ENCODE measurements around the gene C3orf20.

C3orf20 gene

GRCh38 chr3:14761121-14761672, 86.3 kb downstream of the C3orf20 start:
- DNase-seq = no peak

DNA sequence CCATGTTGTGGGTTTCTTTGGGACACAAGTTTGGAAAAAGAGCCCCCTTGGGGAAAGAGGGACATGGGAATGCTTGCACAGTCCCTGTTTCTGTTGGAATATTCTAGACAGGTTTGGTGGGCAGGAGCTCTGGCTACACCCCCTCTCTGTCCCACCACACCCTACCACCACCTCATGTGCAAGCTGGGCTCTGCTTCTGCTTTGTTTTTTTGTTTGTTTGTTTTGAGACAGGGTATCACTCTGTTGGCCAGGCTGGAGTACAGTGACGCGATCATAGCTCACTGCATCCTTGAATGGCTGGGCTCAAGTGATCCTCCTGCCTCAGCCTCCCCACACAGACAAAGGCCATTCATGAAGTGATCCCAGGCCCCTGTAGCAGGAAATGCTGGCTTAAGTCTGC, 86.9 kb downstream of the C3orf20 start:
- DNase-seq = no peak

DNA sequence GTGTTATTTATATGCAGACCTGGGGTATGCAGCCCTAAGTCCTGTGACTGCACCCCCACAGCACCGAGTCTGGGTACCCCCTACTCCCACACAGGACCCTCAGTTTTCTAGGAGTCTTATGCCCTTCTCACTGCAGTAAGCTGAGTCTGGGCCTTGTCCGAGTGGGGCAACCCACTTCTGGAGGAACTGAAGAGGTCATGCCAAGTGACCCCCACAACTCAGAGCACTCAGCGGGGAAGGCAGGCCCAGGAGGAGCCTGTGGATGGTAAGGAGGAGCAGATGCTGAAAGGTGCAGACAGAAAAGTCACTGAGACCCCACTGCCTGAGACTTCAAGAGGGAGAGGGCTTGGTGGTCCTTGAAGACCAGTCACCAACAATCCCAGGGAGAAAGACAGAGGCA, 87.8 kb downstream of the C3orf20 start:
- DNase-seq = no peak

DNA sequence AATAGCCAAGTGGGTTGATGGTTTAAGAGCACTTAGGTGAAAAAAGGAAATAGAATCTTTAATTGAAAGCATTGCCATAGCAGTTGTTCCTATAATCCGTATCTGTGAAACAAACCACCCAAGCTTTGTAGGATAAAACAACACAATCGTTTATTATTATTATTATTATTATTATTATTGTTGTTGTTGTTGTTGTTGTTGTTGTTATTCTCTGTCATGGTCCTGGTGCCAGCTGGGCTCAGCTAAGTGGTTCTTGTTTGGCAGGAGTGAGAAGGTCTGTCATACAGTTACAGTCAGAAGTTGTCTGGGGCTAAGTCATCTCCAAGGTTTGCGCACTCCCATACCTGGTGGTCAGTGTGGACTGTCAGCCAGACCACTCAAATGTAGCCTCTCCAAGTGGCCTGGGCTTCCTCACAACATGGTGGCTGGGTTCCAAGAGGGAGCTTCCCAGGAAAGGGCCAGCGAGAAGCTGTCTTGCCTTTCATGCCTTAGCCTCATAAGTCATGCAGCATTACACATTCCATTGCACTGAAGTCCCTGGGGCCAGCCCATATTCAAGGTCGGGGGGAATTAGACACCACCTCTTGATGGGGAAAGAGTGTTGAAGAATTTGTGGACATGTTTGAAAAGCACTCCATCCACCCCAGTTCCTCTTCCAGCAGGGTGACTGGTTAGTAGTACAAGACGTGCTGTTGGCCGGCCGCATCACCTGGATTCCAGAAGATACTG, 89.6 kb downstream of the C3orf20 start:
- DNase-seq = no peak

- no peak for DNase-seq
These were observed 90.1 kb downstream of the C3orf20 start for GRCh38 chr3:14765060-14765400.

DNA sequence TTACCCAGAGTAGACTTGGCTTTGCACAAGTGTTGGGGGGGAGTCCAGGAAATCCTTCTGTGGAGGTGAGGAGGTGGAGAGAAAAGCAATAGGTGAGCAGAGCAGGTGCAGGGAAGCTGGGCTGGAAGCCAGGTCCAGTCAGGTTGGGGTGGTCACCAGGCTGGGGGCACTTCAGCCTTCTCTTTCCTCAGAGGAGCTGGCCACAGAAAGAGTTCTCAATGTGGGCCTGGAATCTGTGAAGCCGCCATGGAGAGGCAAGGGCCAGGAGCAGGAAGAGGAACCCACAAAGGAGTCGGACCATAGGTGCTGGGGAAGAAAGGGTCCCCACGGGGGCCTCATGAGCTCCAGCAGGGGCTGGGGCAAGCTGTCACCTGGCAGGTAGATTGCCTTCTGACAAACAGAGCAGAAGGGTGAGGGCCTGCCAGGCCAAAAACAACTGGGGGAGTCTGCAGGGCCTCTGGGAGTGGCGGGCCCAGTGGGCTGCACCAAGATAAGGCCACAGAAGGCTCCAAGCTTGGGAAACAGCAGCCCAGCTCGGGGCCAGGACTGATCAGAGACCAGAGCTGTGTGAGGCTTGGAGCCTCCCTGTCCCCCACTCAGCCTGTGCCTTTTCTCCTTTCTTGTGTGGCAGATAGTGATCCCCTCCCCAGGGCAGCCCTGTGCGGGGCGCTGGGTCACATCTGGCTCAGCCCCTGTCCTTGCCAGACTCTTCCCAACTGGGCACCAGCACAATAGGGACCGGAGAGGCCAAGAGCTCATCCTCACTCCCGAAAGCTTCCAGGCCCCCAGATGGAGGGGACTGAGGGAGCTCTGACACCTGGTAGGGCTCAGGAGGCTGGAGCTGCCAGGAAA, 90.9 kb downstream of the C3orf20 start:
- no peak for DNase-seq

DNA sequence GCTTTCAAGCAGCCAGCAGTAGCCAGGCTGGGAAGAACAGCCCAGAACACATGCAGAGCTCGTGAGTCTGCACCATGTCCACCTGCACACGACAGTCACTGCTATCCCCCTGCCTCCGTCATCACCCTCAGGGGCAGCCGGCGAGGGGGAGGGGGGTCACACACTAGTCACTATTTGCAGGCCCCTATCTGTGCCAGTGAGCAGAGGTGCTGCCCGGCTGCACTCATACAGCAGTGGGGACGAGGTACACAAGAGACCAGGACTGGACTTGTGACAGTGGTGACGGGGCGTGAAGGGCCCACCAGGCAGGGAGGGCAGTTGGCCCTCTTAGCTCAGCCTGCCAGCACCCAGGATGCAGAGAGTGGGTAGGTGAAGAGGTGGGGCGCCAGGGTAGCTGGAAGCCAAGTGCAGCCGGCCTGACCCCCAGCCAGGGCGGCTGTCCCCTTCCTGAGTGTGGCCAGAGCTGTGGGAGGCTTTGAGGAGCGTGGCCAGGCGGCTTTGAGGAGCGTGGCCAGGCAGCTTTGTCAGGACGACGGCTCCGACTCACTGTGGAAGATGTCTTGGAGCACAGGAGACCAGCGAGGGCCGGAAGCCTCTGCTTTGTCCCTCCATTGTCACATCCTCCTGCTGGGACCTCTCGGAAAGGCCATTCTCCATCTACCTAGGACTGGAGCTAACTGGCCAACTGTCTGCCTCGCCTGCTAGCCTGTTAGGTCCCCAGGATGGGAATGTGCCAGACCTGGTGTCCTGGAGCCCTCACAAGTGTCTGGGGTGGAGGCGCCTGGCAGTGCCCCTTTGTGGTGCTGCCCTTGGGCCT, 91.7 kb downstream of the C3orf20 start:
- no peak for DNase-seq

DNA sequence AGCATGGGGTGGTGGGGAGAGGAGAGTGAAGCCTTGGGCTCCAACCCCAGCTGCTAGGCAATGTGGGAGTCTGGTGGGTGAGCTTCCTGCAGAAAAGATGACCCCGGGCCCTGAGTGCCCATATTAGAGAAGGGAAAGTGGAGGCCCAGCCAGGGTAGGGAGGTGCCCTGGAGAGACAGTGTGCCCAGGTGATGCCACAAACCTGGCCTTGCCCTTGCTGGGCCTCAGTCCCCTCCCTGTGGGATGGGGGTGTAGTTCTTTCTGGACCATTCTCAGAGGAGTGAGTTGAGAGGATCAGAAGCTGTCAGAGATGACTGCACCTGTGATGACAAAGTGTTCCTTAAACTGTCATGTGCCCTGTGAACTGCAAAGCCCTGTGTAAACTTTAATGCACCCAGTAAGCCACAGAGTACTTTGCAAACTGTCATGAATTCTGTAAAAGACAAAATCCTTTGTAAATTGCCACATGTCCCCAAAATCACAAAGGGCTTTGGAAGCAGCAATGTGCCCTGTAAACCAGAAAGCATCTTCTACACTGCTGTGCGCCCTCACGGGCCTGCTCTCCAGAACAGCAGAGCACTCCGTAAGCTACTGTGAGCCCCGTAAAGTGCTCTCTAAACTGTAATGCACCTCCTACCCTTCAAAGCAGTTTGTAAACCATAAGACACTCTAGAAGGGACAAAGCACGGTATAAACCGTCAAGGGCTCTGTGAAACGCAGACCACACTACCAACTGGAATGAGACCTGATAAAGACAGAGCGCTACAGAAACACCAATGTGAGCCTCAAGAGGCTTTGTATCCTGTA, 92.5 kb downstream of the C3orf20 start:
- DNase-seq = no peak

GRCh38 chr3:14768182-14768790, 93.3 kb downstream of the C3orf20 start:
- no peak for DNase-seq

DNA sequence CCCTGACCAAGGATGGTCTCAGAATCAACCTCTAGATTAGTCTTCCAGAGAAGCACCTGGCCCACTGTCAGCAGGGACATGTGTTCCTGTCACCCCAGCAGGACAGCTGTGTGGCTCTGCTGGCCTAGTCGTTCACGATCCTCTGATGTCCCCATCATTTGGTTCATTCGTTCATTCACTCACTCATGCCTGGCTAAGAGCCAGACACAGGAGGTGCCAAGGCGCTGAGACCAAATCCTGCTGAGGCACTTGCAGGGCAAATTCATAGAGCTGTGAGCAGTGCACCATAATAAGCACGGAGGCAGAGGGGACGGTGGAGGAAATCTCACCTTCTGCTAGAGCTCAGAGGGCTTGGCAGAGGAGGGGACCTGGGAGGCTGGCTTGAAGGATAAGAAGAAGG, 93.9 kb downstream of the C3orf20 start:
- no peak for DNase-seq

DNA sequence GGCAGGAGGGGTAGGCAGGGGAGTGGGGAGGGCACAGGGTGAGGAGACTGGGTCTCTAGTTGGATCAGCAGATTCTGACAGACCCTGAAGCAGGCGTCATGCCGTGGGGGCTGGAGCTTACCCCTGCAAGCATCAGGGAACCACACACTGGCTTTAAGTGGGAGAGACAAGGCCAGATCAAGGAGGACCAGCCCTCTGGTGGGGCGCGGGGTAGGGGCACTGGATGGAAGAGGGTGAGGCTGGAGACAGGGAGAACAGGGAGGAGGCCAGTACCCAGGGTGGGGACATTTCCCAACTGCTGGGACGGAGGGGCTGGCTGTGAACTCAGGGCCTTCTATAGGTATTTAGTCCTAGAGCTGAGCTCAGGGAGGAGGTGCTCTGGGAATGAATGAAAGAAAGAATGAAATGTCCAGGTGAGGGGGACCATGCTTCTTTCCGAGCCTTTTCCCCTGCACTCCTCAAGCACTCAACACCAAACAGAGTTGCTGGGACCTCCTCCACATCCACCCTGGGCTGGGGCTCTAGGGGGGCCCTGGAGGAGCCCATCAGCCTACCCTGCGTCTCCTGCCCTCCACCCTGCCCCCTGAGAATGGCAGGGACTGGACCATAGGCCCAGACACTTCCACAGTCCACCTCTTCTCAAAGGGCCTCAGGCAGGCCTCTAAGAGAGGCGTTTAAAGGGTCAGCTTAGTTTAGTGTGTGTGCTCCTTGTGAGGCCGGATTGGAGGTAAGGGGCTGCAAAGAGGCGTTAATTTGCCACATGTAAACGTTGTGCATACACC, 94.8 kb downstream of the C3orf20 start:
- DNase-seq = no peak

DNA sequence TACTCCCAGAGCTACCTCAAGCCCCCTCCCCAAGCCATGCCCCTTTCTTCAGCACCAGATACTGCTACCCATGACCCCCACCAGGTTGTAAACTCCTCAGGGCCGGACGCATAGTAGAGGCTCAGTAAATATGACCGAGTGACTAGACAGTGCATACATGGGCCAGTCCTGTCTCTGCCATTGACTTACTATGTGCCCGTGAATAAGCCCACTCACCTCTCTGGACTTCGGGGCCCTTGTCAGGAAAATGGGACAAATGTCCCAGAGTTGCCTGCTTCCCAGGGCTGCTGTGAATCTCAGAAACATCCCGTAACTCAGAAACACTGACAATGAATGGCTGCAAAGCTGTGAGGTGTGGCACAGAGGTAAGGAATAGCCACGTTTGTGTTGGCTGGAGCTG, 95.7 kb downstream of the C3orf20 start:
- no peak for DNase-seq

GRCh38 chr3:14771593-14772497, 96.9 kb downstream of the C3orf20 start:
- DNase-seq = no peak

GRCh38 chr3:14772533-14773138, 97.7 kb downstream of the C3orf20 start:
- no peak for DNase-seq

- DNase-seq = no peak
These were observed 98.3 kb downstream of the C3orf20 start for GRCh38 chr3:14773281-14773680.

GRCh38 chr3:14773691-14774128, 98.8 kb downstream of the C3orf20 start:
- no peak for DNase-seq

DNA sequence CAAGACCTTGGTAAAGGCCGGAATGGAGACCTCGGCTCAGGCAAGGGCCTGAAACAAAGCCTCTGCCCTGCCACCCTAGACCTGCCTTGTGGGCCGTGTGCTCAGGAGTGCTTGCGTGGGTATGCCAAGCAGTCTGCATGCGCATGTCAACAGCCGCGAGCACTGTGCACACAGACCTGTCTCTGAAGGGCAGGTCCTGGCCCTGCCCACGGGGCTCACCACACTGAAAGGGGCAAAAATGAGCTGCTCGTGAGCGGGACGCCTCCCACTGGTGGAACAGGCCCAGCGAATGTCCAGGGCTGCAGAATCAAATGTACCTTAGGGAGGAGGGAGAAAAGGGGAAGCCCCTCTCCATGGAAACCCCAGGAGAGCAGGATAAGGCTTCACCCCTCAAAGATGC, 99.5 kb downstream of the C3orf20 start:
- no peak for DNase-seq

DNA sequence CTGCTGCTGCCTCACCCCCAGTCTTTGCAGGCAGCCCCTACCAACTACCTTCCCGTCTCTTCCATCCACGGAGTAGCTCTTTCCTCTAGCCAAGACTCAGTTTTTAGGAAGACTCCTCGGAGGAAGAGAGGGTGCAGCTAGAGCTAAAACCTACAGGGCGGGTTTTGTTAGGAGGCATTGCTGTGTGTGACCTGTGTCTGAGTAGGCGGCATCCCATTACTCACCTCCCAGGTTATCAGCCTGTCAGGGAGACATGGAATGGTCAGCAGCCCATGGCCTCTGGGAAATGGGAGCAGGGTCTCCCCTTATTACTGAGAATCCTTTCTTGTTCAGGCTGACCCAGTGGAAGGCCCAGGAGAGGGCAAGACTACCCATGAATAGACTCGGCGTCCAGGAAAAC, 100.1 kb downstream of the C3orf20 start:
- DNase-seq = no peak

DNA sequence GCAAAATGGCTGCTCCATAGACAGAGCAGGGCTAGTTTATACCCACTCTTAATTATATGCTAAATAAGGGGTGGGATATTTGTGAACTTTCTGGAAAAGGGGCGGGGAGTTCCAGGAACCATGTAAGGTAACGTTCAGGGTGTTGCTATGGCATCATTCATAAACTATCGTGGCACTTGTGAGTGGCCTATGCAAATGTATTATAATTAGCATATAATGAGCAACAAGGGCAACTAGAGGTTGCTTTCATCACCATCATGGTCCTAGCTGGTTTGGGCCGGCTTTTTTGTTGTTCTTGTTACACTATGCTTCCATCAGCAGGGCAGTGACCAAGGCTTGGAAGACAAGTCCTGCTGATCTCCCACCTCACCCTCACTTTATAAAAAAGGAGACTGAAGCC, 100.6 kb downstream of the C3orf20 start:
- no peak for DNase-seq

Data from NK-92 treated with Interleukin-12 subunit alpha and Interleukin-12 subunit beta, amount 100 ng/mL, for 24 hours (cell line).